RCC 7860 (cell line): ENCODE measurements around the gene SMAD3.

Experiments used
- DNase-seq: peaks from one replicate; pipeline ENCODE4 v3.0.0-alpha.2; 2015; ENCODE audit warnings: low spot score
- FAIRE-seq: peaks from 2 replicates; lab custom pipeline; 2012; peaks lifted over from hg19 to GRCh38; lab: Jason Lieb, UNC

Gene SMAD3

DNA sequence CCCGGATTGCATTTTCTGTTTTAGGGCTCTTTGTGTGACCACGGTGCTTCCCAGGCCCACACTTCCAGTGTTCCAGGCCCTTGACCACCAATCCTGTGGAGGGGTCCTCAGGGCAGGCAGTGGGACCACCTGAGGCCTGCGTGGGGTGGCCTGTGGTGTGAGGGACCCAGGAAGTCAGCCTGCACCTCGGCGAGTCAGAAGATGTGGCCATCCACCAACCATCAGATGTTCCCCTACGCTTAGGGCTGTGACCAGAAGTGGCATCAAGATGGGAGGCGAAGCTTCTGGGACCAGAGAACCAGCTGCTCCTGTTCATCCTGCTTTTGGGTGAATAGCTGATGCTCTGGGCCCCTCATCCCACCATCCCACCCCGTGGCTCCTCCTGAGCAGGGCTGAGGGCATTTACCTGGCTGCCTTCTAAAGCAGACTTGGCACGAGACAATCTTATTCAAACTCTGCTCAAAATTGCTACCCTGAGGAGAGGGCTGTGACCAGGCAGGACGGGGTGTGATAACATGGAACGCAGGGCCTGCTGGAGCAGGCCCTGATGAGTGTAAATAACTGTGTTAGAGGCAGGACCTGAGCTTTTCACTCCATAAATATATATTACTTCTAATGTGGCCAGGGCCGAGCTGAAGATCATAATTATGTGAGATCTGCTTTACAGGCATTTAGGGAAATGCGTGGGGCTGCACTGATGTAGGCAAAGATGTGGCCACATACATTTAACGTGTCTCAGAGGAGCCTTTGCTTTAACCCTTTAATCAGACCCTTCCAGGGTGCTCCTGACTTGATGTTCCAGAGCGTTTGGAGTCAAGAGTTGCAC, 28.8 kb downstream of the SMAD3 start:
- no peak for DNase-seq
- FAIRE-seq = no peak

DNA sequence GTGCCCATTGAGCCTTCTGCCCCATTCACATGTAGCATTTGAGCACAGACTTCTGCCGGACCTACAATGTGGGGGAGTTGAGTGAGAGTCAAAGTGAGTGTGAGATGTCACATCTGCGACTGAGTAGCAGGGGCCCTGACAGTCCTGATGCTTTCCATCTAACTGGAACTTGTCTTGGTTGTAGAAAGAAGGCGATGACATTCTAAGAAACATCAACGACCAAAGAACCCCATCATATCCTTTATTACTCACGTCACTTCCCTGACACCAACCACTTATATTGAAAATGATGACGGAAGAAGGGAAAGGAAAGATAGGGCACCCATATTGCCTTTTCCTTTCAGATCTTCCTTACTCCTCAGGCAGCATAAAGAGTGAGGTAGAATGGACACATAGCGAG, 30.5 kb downstream of the SMAD3 start:
- FAIRE-seq (no peak), DNase-seq (no peak)

DNA sequence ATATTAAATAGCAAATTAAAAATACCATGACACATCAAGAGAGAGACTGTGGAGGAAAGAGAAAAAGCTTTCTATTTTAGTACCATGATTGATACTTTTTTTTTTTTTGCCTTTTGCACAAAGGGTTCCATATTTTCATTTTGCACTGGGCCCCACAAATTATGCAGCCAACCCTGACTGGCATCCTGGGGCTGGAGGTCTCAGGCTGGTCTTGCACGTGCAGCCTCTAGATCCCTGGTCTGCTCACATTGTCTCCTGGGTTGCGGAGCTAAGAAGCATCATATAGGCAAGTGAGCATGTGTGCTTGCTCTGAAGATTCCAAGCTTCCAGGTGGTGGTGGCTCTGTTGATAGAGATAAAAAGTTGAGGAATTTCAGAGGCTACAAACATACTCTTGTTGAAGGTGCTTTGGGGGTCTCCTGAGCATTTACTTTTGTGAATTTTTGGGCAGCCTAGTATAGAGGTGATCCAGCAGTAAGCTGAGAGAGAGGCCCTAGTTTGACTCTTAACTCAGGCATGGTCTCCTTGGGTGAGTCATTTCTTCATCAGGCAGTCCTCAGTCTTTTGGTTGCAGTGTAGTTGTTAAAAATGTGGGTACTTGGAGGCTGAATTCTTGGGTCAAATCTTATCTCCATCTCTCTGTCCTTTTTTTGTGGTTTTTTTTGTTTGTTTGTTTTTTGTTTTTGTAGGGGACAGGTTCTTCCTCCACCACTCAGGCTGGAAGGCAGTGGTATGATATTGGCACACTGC, 31.3 kb downstream of the SMAD3 start:
- no peak for DNase-seq

DNA sequence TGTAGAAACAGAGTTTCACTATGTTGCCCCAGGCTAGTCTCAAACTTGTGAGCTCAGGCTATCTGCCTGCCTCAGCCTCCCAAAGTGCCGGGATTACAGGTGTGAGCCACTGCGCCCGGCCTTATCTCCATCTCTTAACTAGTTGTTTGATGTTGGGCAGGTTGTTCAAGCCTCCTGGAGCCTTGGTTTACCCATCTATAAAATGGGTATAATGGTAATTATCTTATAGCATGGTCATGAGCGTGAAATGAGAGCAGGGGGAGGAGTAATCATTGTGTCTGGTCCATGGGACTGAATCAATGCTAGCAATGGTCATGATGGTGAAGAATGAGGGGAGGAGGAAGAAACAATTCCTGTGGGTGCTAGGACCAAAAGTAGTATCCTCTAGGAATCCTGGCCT, 32.0 kb downstream of the SMAD3 start:
- FAIRE-seq = no peak
- DNase-seq = no peak

More for the DNA sequence above, 31.3 kb downstream of the SMAD3 start:
- no peak for FAIRE-seq

DNA sequence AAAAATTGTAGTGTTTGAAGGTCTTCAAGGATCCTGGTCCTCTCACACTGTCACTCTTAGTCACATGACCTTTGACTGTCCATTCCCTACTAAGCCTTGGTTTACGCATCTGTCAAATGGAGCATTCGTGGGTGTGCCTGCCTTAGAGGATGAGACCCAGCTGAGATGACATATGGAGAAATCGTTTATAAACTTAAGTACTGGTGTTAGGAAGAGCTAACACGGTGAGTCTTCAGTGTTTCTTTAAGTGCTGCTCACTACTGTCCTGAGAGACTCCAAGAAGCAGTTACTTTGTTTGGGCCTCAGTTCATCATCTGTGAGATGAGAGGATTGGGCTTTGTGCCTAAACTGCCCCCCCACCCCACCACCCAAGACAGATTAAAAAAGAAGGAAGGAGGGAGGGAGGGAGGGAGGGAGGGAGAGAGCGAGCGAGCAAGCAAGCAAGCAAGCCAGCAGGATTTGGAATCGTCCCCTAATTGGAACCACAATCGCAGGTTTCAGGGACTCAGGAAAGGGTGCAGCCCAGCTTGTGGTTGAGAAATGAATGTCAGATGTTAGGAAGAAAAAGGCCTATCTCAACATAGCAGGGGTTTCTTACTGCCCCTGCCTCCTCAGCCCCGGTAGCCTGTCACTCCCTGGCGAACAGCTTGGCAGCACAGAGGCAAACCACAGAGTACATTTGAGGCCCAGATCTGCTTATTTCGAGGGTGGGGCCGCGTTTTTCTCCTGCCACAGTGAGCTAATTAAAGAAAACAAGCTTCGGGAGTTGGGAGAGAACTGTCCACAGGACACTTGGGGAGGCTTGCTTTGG, 32.7 kb downstream of the SMAD3 start:
- DNase-seq (no peak), FAIRE-seq (no peak)

DNA sequence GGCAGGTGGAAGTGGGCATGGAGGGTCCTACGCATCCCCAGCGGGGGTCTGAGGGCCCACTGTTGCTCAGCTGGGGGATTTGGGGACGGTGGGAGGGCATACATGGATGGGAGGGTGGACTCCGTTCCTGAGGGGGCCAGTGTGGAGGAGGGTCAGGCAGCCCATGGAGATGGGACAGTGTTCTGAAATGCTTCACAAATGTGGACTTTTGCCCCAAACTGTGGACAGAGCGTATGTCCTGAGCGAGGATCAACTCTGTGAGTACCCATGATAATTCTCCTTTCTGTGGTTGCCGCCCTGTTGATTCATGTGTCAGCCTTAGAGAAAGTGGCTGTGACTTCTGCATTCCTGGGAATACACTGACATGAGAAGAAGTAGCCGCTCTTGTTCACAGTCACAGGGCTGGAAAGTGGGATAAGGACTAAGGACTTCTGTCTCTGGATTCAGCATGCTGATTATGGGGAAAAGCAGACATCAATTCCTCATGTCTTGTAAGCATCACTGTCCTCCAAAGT, 33.4 kb downstream of the SMAD3 start:
- DNase-seq (no peak), FAIRE-seq (no peak)

DNA sequence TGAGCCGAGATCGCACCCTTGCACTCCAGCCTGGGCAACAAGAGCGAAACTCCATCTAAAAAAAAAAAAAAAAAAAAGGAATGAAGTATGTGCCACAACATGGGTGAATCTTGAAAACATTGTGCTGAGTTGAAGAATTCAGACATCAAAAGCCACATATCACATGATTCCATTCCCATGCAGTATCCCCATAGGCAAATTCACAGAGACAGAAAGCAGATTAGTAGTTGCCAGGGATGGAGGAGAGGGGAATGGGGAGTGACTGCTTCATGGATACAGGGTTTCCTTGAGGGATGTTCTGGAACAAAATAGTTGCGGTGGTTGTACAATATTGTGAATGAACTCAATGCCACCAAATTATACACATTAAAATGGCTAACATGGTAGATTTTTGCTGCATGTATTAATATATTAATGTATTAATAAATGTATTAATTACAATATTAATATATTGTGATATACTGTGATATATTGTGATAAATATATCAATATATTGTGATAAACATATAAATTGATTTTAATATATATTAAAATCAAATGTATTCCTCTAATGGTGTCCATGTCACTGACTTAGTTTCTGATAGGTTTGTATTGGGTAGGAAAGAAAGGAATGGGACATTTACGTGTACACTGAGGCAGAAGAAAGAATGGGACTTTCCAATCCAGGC, 34.9 kb downstream of the SMAD3 start:
- DNase-seq = no peak
- no peak for FAIRE-seq

DNA sequence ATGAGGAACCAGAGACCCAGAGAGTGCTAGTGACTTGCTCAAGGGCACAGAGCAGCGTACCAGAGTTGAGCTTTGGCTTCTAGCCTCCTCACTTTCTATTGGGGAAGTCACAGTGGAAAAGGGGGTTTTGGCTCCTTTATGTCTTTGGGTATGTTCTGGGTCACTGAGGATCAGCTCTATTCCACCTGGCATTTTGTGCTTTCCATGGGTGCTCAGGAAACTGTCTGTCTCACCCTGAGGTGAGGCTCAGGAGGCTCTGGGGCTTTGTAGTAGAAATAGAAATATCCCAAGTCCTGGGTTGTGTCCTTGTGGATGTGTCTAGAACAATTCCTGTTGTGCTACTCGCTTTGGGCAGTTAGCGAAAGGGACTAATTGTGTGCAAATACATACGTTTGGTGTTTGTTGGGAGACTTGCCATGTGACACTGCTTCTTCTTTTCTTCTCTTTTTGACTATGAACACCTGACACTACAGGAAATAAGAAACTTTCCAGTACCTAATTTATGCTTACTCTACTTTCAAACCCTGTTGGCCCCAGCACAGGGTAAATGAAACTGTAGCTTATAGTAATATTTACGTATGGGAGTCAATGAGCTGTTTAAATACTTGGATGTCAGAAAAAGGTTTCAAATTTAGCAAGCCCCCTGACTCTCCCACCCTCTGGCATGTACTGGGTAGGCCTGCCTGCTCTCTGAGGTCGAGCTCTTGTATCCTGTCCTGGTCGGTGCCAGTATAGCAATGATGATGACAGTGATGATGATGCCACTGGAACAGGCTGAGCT, 35.6 kb downstream of the SMAD3 start:
- DNase-seq (no peak), FAIRE-seq (no peak)

DNA sequence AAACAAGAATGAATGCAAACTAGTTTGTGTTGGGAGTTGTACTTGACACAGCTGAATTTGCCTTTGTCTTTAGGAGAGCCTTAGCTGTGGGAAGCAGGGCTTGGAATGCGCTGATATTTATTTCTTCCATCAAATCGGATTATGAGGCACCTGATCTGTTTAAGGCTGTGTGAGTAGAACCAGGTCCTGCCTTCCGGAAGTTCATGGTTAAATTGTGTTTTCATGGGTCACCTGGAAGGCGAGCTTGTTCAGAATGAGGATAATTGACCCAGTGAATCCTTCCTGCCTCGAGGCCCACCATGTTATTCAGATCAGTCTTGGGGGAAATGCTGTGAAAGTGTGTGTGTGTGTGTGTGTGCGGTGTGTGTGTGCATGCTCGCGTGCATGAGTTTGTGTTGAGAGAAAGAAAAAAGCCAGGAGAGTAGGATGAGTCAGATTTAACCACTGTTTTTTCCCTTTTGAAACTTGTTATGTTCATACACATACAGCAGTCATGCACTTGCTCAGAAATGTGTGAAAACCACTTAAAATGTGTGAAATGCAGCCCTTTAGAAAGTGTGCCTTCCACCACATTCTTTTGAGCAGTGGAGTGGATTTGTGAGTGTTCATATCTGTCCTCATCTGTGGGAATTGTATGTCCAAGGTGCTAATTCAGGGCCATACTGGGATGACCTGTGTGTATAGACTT, 36.7 kb downstream of the SMAD3 start:
- peak; percentile 61 for DNase-seq
- no peak for FAIRE-seq

DNA sequence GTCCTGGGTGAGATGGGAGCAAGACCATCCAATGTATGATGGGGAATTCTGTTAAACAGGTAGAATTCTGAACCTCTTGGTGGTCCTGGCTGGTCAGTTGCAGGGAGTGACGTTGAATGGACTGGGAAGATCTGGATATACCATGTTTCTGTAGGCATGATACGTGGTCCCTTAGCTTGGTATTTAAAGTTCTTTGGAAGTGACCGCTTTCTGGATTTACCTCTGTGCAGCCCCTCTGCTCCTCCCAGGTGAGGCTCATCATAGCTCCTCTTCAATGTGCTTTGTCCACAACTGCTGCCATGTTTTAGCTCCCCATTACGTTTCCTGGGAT, 37.2 kb downstream of the SMAD3 start:
- FAIRE-seq (no peak), DNase-seq (no peak)

DNA sequence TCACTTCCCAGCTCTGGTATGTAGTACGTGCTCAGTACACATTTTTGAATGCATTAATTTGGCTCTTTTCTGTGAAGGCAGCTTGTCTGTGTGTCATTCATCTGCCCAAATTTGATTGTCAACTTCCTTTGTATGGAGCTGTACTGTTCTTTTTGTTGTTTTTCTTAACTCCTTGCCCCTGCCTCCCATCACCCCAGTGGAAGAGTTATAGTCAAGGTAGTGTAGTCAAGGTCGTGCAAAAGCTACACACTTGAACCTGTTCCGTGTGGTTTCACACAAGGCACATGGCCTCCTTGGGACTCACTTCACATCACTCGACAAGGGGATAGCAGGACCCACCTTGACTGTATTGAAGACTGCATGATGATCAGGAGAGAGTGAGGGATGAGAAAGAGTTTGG, 37.6 kb downstream of the SMAD3 start:
- no peak for FAIRE-seq
- no peak for DNase-seq

DNA sequence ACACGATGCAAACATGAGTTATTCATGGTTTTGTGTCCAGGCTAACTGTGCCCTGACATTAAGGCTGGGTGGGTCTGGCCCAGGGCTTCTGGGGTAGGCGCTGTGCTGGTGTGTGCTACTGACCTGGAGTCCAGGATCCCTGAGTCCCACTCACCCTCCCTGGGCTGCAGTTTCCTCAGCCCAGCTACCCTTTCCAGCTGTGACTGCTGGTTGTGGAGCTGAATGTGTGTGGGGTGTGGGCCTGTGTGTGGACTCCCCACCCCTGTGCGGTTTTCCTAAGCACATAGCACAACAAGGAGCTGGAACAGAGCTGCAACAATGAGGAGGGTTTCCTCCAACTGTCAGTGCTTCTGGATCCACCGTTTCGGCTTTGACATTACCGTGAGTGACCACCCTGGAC, 38.0 kb downstream of the SMAD3 start:
- DNase-seq (no peak), FAIRE-seq (no peak)

DNA sequence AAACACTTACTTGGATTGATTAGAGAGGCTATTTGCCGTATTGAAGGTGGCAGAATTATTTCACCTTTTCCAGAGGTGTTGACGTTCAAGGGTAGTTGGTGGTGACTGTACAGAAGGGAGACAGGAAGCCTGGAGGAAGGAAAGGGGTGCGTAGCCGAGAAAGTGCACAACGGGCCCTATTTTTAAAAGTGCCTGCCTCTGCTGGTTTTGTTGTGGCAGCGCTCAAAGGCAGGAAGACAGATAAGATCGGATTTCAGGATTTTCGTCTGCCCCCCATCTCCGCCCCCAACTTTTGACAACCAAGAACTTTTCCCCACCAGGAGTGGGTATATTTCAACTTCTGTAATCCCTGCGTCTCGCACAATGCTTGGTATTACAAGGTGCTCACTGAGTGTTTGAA, 38.5 kb downstream of the SMAD3 start:
- FAIRE-seq (no peak), DNase-seq (no peak)

DNA sequence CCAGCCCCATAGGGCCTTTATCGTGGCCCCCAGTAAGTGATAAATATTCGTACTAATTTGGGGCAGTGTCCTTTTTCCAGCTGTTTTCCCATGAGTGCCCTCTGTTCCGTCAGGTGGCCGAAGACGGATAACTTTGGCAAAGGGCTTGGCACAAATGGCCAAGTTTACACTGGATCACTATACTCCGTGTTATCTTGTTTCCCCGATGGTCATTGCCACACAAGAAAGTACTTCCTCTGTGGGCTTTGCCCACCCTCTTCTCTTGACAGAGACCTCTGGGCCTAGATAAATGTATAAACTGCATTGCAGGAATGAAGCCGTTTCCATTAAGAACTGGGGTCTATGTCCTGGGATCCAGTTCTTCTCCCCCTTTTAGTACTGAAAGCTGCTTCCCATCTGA, 39.1 kb downstream of the SMAD3 start:
- FAIRE-seq (no peak), DNase-seq (no peak)

DNA sequence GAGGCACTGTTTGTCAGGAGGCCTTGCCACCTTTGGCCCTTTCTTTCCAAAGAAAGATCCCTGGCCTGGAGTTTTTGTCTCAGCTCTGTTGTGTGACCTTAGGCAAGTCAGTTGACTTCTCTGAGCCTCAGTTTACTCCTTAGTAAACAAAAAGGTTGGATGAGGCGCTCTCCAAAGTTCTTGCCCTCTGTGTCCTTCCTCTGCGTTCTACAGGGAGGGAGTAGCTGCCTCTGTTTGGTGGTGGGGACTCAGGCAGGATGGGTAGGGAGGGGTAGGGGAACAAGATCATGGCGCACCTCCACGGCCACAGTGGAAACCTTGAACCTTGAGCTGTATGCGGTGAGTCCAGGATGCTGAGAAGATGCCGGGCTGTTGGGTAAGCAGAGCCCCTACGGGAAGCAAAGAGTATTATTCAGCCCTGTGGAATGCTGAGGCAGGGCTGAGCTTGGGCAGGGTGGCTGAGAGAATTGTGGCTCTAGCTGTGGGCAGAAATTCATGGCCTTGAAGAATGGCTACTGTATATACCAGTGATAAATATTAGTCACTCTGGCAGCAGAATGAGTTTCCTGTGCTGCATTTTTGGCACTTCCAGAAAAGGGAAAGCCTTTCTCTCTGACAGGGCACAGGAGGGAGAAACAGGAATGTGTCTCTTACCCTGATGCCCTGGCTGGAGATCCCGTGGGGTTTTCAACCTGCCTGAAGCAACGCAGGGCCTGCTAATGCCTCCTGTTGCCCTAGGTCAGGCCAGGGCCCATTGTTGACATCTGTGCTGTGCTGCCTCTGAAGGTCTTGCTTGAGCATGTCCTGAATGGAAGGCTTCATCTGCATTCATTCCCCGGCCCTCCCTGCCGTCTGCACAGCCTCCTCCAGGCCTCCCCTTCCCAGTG, 39.9 kb downstream of the SMAD3 start:
- DNase-seq (peak; percentile 98), FAIRE-seq (peak; percentile 93)

DNA sequence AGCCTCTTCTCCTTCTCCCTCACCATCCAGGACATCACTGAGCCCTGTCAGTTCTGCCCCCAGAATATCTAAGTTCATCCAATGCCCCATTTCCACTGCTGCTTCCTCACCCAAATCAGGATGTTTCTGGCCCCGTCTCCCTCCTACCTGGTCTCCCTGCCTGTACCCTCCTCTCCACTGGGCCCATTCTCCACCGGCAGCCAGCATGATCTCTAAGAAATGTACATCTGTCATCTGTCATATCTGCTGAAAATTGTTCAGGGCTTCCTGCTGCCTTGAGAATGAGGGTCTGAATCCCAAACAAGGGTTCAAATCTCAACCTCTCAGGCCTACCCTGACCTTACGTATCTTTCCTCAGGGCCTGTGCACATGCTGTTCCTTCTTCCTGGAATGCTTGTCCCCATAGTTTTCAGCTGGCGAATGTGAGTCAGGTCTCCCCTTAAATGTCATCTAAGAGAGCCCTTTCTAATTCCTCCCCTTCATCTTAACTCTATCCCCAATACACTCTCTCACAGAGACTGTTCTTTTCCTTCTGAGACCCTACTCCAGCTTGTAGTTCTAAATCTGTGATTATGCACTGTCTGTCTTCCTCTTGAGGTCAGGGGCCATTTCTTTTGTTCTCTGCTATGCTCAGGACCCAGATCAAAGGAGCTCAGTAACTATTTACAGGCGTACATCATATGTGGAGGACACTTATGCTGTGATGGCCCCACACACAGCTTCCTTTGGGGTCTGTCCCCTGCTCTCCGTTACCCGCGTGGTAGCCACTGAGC, 40.8 kb downstream of the SMAD3 start:
- FAIRE-seq (no peak), DNase-seq (no peak)

DNA sequence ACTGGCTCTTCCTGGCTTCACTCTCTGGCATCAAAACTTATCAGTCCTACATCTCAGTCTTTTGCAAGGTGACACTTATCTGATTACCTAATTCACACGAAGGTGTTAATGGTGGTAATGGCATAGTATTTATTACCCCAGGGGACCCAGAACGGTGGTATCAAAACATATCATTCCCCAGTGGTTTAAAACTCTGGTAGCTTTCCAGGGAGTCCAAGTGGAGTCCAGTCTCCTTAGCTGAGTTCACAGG, 41.3 kb downstream of the SMAD3 start:
- FAIRE-seq (no peak), DNase-seq (no peak)
